Measurements from ENCODE around the gene THAP7. TPM values are rescaled to one million over a fixed set of nuclear protein-coding genes. Genes with fewer than 3 reads are reported as not detected.

THAP7 gene
- total and polyA plus RNA-seq, 9 of the 15 experiments (the other 6 are each of a cell fraction or from before 2014, with no cell fraction given), result 7.9 to 263 (median 84.1) TPM

DNA sequence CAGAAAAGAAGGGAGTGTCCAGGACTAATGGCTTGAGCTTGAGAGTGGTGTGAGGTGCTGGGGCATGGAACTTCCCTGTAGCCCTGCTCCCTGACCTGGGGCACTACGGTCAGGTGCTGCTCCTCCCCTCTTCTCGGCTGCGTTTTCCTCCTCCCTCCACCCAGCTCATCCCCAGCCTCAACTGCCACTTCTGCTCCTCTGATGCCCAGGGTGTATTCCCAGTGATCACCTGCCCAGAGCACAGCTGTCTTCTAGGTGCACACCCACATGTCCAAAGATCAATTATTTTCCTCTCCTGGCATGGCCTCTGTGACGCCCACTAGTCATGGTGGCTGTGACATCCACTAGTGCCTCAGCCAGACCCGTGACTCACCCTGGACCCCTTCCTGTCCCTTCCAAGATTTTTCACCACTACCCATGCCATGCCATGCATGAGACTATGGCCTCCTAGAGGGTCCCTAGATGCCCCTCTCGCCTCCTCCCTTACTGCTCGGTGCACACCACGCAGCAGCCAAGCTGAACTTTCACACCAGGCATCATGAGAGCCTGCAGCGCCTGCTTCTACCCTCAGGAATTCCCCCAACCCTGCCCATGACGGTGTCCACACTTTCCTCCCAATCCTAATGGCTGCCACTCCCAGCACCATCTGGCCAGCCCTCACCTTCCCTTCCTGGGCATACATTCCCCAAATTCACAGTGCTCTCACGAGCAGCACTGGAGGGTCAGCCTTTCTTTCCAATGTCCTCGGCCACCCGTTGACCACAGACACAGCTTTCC lies 14.9 kb upstream of the THAP7 start (continued):
- 0 out of 2 replicates have a peak, but pooled peaks have one; percentile 71 for TF ChIP-seq ZBTB26 (CRISPR knock-in tag; IDR thresholded peaks at IDR 0.05)

DNA sequence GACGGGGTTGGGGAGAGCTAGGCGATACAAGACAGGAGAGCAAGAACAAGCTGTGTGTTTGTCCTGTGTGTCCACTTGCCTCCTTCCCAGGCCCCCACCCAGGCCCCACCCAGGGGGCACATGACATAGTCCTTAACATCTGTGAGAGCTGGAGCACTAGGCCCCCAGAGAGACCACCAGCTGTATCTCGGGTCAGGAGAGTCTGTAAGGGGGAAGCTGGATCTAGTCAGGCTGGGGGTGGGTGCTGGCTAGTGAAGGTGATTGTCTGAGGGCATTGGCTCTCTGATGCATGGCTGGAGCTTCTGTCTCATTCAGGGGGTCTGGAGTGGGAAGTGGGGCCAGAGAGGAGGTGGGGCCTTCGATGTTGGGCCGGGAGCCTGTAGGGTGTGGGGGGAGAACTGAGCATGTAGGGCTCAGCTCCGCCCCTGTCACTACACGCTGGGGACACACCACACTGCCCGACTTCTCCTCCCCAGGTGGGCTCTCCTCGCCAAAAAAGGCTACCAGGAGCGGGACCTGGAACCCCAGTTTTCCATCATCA lies 13.6 kb upstream of the THAP7 start:
- intact Hi-C loops (cut with micrococcal nuclease) (no loop called here), in situ Hi-C loops (cut with MboI) (no loop called here)
- DNase-seq (ENCODE audit: extremely low read depth in 1 of 4, low spot score in 3 of 4), result peak; percentile 72 to 82 (median 81)
- TF ChIP-seq, protein P1, sequence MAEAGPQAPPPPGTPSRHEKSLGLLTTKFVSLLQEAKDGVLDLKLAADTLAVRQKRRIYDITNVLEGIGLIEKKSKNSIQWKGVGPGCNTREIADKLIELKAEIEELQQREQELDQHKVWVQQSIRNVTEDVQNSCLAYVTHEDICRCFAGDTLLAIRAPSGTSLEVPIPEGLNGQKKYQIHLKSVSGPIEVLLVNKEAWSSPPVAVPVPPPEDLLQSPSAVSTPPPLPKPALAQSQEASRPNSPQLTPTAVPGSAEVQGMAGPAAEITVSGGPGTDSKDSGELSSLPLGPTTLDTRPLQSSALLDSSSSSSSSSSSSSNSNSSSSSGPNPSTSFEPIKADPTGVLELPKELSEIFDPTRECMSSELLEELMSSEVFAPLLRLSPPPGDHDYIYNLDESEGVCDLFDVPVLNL (CRISPR knock-in tag; IDR thresholded peaks at IDR 0.05; ENCODE audit: low read depth), result no peak
- TF ChIP-seq HDAC2 (IDR thresholded peaks at IDR 0.05) (no peak), RBFOX2 (IDR thresholded peaks at IDR 0.05; ENCODE audit: low read depth, low read length) (no peak), ZNF354B (CRISPR knock-in tag; IDR thresholded peaks at IDR 0.05) (0 out of 2 replicates have a peak, but pooled peaks have one; percentile 21), SRSF7 (optimal IDR thresholded peaks at IDR 0.05; ENCODE audit: low read depth, low read length) (no peak), KDM1A (IDR thresholded peaks at IDR 0.05) (no peak), FOXJ2 (tag; IDR thresholded peaks at IDR 0.05) (no peak)
- TF ChIP-seq, protein P2, sequence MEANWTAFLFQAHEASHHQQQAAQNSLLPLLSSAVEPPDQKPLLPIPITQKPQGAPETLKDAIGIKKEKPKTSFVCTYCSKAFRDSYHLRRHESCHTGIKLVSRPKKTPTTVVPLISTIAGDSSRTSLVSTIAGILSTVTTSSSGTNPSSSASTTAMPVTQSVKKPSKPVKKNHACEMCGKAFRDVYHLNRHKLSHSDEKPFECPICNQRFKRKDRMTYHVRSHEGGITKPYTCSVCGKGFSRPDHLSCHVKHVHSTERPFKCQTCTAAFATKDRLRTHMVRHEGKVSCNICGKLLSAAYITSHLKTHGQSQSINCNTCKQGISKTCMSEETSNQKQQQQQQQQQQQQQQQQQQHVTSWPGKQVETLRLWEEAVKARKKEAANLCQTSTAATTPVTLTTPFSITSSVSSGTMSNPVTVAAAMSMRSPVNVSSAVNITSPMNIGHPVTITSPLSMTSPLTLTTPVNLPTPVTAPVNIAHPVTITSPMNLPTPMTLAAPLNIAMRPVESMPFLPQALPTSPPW (CRISPR knock-in tag; IDR thresholded peaks at IDR 0.05), result no peak
- TF ChIP-seq, protein P3, sequence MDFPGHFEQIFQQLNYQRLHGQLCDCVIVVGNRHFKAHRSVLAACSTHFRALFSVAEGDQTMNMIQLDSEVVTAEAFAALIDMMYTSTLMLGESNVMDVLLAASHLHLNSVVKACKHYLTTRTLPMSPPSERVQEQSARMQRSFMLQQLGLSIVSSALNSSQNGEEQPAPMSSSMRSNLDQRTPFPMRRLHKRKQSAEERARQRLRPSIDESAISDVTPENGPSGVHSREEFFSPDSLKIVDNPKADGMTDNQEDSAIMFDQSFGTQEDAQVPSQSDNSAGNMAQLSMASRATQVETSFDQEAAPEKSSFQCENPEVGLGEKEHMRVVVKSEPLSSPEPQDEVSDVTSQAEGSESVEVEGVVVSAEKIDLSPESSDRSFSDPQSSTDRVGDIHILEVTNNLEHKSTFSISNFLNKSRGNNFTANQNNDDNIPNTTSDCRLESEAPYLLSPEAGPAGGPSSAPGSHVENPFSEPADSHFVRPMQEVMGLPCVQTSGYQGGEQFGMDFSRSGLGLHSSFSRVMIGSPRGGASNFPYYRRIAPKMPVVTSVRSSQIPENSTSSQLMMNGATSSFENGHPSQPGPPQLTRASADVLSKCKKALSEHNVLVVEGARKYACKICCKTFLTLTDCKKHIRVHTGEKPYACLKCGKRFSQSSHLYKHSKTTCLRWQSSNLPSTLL (IDR thresholded peaks at IDR 0.05), result no peak

More for the DNA sequence above, 13.6 kb upstream of the THAP7 start:
- H3K79me2 ChIP-seq (ENCODE audit: control insufficient read depth, insufficient read depth, low read length), result peaks cover 16% of the 10 kb centered on the region; the same call in 2 of the 3 replicates
- peaks cover 3% of the 10 kb centered on the region for H3K9me1 ChIP-seq (ENCODE audit: control insufficient read depth, insufficient read depth, low read length)
- H3K4me3 ChIP-seq, result peak overlapping the region; percentile 44
- H4K20me1 ChIP-seq (replicated peaks; ENCODE audit: control insufficient read depth, insufficient read depth, low read length), result peaks cover 4% of the 10 kb centered on the region
- BruUV-seq (replicated peaks), result no TSS peak
- peak overlapping the region; percentile 87 for H3K4me2 ChIP-seq (ENCODE audit: insufficient read depth, low read length)
- H3K36me3 ChIP-seq (ENCODE audit: control insufficient read depth, insufficient read depth, low read length), result no peaks in the 10 kb centered on the region
- FAIRE-seq (peak; percentile 37), ATAC-seq (peak; percentile 2)
- H3K9me3 ChIP-seq (replicated peaks; ENCODE audit: control insufficient read depth, insufficient read depth, low read depth, low read length), result no peaks in the 10 kb centered on the region
- POLR2A ChIA-PET, result interaction anchor here (0.8 to 13.9 kb wide), 12 partner anchors 14 to 614 kb away, joined by 3 to 333 read pairs (median 6); partner anchors contain the start of genes LRRC74B, SLC7A4, THAP7 and YDJC
- CTCF ChIA-PET (ENCODE audit: low intra/inter-chr PET ratio), result no interaction called here
- H2AFZ ChIP-seq (ENCODE audit: low read depth, low read length), result peak overlapping the region; percentile 91; the same call in 1 of the 2 replicates
- H3K27me3 ChIP-seq (ENCODE audit: control insufficient read depth in 2 of 2, insufficient read depth in 2 of 2, low read length in 2 of 2), result peaks cover 0 to 7% of the 10 kb centered on the region in 2 experiments; a peak in 2 of 5 replicates
- peak overlapping the region; percentile 52 to 89 for H3K9ac ChIP-seq (ENCODE audit: insufficient read depth in 1 of 2, low read depth in 2 of 2, low read length in 2 of 2)
- peaks cover 31 to 49% of the 10 kb centered on the region in 2 experiments for H3K4me1 ChIP-seq (replicated peaks in 1 of 2; ENCODE audit: control insufficient read depth in 2 of 2, insufficient read depth in 2 of 2, low read length in 2 of 2)
- peak overlapping the region; percentile 67 for H3K27ac ChIP-seq (ENCODE audit: extremely low read depth, low read depth, low read length)
- WGBS (ENCODE audit: insufficient coverage, low coverage, missing lambda C conversion rate), result 35% methylated on average over 10 of the region's 10 CpGs
